Sigmoid colon (tissue), 7 donors: ENCODE results near the gene PAM16. TPM values are rescaled to one million over a fixed set of nuclear protein-coding genes. Genes with fewer than 3 reads are reported as not detected.

Experiments used
- DNase-seq: peaks from one replicate; pipeline ENCODE4 v3.0.0-alpha.2; 2019
- H3K27ac ChIP-seq, 4 donors: fragments of 200-600 bp; sonication (generic); one replicate each; pipeline ENCODE4 v1.5.1; 2016 to 2019; ENCODE audit warnings: mild to moderate bottlenecking in 1 of 4
- H3K27me3 ChIP-seq, 3 donors: fragments of 200-600 bp; sonication (generic); one replicate each; pipeline ENCODE4 v1.5.1; 2019; ENCODE audit warnings: mild to moderate bottlenecking in 1 of 3
- H3K36me3 ChIP-seq, 4 donors: fragments of 200-600 bp; sonication (generic); one replicate each; pipeline ENCODE4 v1.5.1; 2016 to 2019
- H3K4me1 ChIP-seq, 4 donors: fragments of 200-600 bp; sonication (generic); one replicate each; pipeline ENCODE4 v1.5.1; 2017 to 2019
- H3K4me3 ChIP-seq, 4 donors: fragments of 200-600 bp; sonication (generic); one replicate each; pipeline ENCODE4 v1.5.1; 2017 to 2019; ENCODE audit warnings: mild to moderate bottlenecking in 2 of 4, moderate library complexity in 1 of 4
- H3K9me3 ChIP-seq, 4 donors: fragments of 200-600 bp in 3 of 4; sonication (generic) in 3 of 4; one replicate each; pipeline versions ENCODE4 v1.5.1 to v1.6.1; 2013 to 2019
- CTCF ChIP-seq, 4 experiments: fragments of 450-650 bp in 3 of 4; fragments of 200-600 bp in 1 of 4; IDR thresholded peaks; one replicate each; pipeline ENCODE4 v1.5.1; 2016 to 2019; ENCODE audit warnings: antibody characterized with exemption in 4 of 4, mild to moderate bottlenecking in 3 of 4, moderate library complexity in 2 of 4
- EP300 ChIP-seq, 4 donors: sonication (generic); formaldehyde crosslinking; IDR thresholded peaks; one replicate each; pipeline ENCODE4 v1.6.1; 2017; ENCODE audit warnings: antibody characterized with exemption in 4 of 4
- POLR2A ChIP-seq, 2 donors: fragments of 450-650 bp; IDR thresholded peaks; one replicate each; pipeline ENCODE4 v1.6.1; 2016; ENCODE audit warnings: antibody characterized with exemption in 2 of 2, mild to moderate bottlenecking in 2 of 2, moderate library complexity in 2 of 2
- POLR2AphosphoS5 ChIP-seq, 4 donors: sonication (generic); formaldehyde crosslinking; IDR thresholded peaks; one replicate each; pipeline ENCODE4 v1.6.1; 2017; ENCODE audit warnings: antibody characterized with exemption in 4 of 4
- WGBS, 2 donors: extraction: QIAGEN DNeasy Blood & Tissue Kit; methylation state at CpG; one replicate each; pipeline ENCODE4 v1.1.7; 2013; 5-methylcytosine and 5-hydroxymethylcytosine counted together
- intact Hi-C: fragments of 100-400 bp; cut with DNase I; formaldehyde crosslinking; loops from one replicate; pipeline ENCODE4 v1.15.1; 2023
- polyA plus RNA-seq, 3 donors: library from polyadenylated mRNA; stranded (reverse); fragments of 200-250 nt; gene quantifications; one replicate each; pipeline ENCODE4 v1.2.3, GENCODE V29; 2013
- total RNA-seq, 4 donors: library from RNA; depleted of rRNA; stranded (reverse); fragments of >200 nt; gene quantifications; one replicate each; pipeline ENCODE4 v1.1.0, GENCODE V29; 2016
- donor health status: healthy with polysubstance abuse.
- donor health status: Bipolar disorder and iron deficiency.
- donor health status: healthy.

PAM16 gene
- total and polyA plus RNA-seq, 7 donors = 36.0 to 57.0 (median 49.0) TPM

DNA sequence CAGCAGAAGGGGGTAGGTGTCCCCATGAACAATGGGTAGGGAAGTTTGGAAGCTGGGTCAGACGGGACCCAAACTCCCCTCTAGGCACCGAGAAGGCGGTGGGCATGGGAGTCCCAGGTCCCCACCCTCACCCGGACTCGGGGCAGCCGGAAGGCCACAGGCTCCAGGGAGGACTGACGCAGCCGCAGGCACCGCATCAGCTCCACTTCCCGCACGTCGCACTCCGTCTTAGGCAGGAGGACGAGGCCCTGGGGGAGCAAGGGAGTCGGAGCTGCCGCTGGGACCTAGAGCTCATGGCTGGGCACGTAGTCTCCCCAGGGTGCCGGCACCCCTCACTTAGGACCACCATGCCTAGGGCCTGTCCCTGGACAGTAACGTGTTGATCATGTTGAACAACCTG lies 7.1 kb upstream of the PAM16 start:
- H3K4me3 ChIP-seq = no peak overlapping the region
- H3K27me3 ChIP-seq = no peaks in the 10 kb centered on the region
- TF ChIP-seq EP300 (IDR thresholded peaks at IDR 0.05) (no peak), POLR2A (IDR thresholded peaks at IDR 0.05) (no peak), CTCF (IDR thresholded peaks at IDR 0.05) (no peak), POLR2AphosphoS5 (IDR thresholded peaks at IDR 0.05) (no peak)
- no peak overlapping the region for H3K27ac ChIP-seq
- peaks cover 0 to 43% (median 16%) of the 10 kb centered on the region in 4 donors for H3K36me3 ChIP-seq
- DNase-seq = peak; percentile 63
- no peaks in the 10 kb centered on the region for H3K9me3 ChIP-seq
- 96 to 97% methylated on average over 19 of the region's 19 CpGs for WGBS, 2 donors
- peaks cover 0 to 4% (median 0%) of the 10 kb centered on the region in 4 donors for H3K4me1 ChIP-seq
- intact Hi-C loops = no loop called here

DNA sequence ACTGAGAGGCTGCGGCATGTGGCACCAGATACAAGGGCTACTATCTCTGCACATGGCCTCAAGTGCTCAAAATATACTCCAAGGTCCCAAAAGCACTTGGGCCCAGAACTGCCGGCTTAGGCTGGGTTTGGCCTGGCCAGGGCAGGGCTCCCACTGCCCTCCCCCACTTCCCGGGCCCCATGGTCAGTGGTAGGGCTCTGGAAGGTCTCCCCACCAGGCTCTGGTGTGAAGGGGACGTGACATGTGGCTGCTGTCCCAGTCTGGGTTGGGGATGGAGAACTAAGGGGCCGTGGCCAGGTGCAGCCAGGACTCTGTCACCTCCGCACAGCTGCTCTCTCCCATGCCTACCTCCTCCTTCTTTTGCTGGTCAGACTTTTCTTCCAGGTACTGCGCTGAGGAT lies 5.7 kb upstream of the PAM16 start:
- WGBS, 2 donors = 97% methylated on average over 7 of the region's 7 CpGs
- Histone ChIP-seq H3K27me3 (no peaks in the 10 kb centered on the region), H3K9me3 (no peaks in the 10 kb centered on the region), H3K4me3 (no peak overlapping the region), H3K4me1 (peaks cover 0 to 5% (median 0%) of the 10 kb centered on the region in 4 donors), H3K27ac (no peak overlapping the region), H3K36me3 (peaks cover 0 to 28% (median 8%) of the 10 kb centered on the region in 4 donors)
- intact Hi-C loops = no loop called here
- no peak for DNase-seq
- TF ChIP-seq CTCF (IDR thresholded peaks at IDR 0.05) (no peak), POLR2A (IDR thresholded peaks at IDR 0.05) (no peak), POLR2AphosphoS5 (IDR thresholded peaks at IDR 0.05) (no peak), EP300 (IDR thresholded peaks at IDR 0.05) (no peak)

- Histone ChIP-seq H3K9me3 (no peaks in the 10 kb centered on the region), H3K27ac (no peak overlapping the region), H3K4me1 (peaks cover 0 to 20% (median 11%) of the 10 kb centered on the region in 4 donors), H3K36me3 (peaks cover 0 to 14% (median 6%) of the 10 kb centered on the region in 4 donors), H3K4me3 (no peak overlapping the region), H3K27me3 (no peaks in the 10 kb centered on the region)
- peak; percentile 61 for DNase-seq
- 95 to 96% methylated on average over 20 of the region's 20 CpGs for WGBS, 2 donors
- TF ChIP-seq POLR2AphosphoS5 (IDR thresholded peaks at IDR 0.05) (no peak), EP300 (IDR thresholded peaks at IDR 0.05) (no peak), POLR2A (IDR thresholded peaks at IDR 0.05) (no peak), CTCF (IDR thresholded peaks at IDR 0.05) (no peak)
- intact Hi-C loops = no loop called here
Observed at GRCh38 chr16:4354512-4355409, 3.6 kb upstream of the PAM16 start.

GRCh38 chr16:4353675-4354074 lies 2.6 kb upstream of the PAM16 start:
- intact Hi-C loops = no loop called here
- Histone ChIP-seq H3K4me1 (peaks cover 0 to 23% (median 15%) of the 10 kb centered on the region in 4 donors), H3K27me3 (no peaks in the 10 kb centered on the region), H3K27ac (no peak overlapping the region), H3K9me3 (no peaks in the 10 kb centered on the region), H3K36me3 (peaks cover 0 to 14% (median 6%) of the 10 kb centered on the region in 4 donors), H3K4me3 (no peak overlapping the region)
- 94 to 95% methylated on average over 4 of the region's 4 CpGs for WGBS, 2 donors
- DNase-seq = no peak
- TF ChIP-seq POLR2AphosphoS5 (IDR thresholded peaks at IDR 0.05) = no peak
- no peak for TF ChIP-seq POLR2A (IDR thresholded peaks at IDR 0.05)
- TF ChIP-seq EP300 (IDR thresholded peaks at IDR 0.05) = no peak
- no peak for TF ChIP-seq CTCF (IDR thresholded peaks at IDR 0.05)
